ENCODE results near the gene KATNB1.

KATNB1 gene

DNA sequence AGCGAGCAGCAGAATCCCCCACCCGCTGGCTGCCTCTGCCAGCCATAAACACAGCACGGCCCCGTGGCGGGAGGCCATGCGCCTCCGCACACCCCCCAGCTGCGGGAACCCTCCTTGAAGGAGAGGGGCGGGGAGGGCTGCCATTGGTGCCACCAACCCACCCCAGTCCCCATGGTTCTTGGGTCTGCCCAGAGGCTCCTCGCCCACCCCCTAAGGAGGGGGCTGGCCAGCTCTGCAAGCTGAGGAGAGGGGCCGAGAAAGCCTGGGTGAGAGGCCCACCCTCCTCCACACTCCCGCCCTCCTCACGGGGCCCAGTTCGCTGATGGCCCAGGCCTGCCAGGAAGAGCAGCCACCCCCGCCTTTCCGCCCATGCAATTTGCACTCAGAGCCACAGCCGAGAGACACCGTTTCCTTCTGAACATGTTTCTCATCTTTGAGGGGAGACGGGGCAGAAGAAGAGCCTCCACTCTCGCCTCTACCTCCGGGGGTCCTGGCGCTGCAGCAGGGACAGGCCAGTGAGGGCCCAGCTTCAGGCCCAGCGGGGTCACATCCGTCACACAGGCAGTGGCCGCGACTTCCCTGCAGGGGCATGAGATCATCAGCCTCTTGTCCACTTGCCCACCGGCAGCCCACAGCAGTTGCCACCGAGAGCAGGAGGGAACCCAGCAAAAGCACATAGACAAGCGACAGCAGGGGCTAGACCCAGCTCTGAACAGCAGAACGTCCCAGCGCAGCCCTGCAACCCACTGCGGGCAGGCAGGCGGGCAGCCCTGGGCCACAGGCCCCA lies 23.0 kb downstream of the KATNB1 start:
- no peak for DNase-seq

DNA sequence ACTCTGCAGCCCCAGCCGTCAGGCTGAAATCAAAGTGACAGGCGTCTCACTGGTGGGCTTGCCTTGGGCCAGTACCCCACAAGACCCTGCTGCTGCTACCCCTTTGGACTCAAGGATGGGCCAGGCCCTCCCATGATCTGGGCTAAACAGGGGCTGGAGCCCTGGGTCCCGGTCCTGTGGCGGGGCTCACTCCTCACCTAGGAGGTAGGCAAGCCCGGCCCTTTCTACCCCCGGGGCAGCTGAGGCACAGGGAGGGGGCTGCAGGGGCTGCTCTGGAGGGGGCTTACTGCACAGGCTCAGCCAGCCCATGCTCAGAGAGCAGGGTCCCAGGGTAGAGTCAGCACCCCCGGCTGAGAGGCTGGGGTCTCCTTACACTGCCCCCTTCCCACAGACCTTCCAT lies 23.6 kb downstream of the KATNB1 start:
- DNase-seq: no peak

DNA sequence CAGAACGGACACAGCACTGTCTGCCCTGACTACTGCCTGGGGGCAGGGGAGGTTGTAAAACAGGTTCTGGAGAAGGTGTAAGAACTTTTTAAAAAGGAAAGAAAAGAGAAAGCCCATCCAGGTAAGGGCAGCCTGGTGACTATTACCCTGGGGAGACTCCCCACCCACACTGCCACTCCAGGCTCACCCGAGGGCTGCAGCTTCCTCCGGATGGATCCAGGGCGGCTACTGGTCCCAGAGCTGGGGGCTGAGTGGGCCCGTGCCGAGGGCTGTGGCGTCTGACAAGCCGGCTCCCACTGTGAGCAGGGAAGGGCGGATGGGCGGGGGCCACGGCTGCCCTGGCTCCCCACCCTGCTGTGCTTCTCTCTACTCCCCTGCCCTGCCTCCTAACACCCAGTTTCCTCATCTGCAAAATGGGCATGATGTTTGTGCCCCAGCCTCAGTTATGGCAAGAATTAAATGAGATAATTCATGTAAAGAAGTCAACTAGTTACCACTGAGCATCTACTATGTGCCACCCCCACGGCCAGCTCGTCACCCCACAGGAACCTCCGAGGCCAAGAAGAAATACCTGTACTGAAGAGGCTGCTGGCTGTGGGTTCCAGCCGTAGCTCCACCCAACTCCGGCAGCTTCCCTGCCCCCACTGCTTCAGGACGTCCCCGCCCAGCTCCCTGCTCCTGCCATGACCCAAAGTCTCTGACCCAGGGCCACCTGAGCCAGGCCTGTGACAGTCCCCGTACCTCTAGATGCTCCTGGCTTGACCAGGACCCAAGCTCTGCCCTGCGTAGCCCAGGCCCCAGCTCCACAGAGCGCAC lies 24.2 kb downstream of the KATNB1 start:
- DNase-seq: no peak

DNA sequence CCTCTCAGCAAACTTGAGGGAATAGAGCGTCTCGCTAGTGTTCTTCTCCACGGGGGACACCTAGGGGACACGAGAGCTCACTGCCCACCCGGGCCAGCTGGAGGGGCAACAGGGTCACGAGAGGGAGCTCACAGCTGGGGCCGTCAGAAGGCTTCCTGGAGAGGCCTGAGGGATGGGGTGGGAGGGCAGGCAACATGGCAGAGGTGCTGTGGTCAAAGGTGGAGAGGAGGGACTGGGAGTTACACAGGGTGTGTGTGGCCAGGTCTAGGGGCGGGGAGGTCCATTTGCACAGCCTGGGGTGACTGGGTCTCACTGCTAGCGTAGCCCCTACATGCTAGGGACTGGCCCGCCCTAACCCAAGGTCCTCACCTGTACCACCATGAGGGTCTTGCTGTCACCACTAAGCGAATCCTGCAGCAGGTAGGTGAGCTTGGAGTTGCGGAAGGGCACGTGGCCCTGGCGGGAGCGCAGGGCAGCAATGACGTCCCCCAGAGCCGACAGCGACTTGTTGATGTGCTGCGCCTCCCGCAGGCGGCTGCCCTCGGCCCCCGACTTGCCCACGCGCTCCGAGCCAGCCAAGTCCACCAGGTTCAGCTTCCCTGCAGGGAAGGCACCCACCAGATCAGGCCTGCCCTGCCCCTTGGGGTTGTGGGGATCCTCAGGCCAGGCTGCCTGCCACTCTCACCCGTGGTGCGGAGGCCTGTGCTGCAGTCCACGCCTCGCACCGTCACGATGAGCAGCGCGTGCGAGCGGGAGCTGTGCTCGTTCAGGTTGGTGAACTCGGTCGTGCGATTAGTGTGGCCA lies 25.0 kb downstream of the KATNB1 start:
- no peak for DNase-seq

DNA sequence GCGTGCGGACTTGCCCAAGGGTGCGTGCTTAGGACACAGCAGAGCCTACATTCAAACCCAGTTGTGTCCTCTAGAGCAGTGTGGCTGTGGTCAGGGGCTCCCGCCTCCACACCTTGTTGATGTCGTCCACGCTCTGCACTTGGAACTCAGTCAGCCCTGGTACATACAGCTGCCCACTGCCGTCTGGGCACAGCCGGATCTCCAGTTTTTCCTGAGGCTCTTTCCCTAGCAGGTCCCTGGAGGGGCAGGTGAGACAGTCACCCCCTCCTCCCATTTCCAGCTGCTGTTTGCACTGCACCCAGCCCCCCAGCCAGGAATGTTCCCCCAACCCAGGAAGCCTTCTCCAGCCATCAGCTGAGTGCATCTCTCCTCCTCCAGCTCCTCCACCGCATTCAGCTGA lies 25.7 kb downstream of the KATNB1 start:
- no peak for DNase-seq

DNA sequence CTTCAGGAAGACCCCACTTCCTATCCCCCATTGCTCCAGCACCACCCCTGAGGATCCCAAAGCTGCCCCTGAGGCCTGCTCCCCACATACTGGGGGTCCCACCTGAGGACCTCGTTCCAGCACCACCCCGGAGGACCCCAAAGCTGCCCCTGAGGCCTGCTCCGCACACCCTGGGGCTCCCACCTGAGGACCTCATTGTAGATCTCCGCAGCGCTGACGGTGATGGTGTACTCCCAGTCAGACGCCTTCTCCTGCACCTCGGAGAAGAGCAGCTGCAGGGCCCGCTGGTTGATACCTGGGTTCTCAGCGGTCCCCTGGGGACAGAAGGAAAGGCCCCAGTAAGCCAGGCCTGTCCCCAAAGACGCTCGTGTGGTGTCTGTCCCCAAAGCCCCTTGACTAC lies 26.4 kb downstream of the KATNB1 start:
- no peak for DNase-seq

DNA sequence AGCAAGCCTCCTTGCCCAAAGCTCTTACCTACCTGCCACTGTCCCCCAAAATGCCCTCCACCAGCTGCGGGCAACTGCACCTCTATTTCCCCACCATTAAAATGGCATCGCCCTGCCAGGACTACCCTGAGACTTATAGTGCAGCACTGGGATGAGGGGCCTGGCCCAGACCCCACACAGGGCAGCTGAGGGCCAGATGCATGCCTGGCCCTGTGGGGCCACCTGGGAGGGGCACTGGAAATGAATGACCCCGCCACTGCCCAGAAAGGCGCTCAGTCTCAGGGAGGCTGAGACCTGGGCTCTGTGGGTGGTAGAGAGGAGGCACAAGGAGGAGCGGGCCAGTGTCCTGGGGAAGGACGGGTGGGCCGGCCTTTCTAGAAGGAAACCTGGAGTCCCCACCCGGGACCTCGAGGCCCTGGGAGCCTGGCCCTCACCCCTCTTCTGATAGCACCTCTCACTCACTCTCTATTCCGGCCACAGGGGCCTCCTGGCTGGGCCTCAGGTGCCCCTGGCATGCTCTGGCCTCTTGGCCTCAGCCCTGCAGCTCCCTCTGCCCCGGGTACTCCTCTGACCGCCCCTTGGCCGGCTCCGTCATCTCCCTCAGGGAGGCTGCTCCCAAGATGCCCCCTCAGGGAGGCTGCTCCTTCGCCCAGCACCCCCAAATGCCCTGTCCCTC lies 26.9 kb downstream of the KATNB1 start:
- DNase-seq: no peak

DNA sequence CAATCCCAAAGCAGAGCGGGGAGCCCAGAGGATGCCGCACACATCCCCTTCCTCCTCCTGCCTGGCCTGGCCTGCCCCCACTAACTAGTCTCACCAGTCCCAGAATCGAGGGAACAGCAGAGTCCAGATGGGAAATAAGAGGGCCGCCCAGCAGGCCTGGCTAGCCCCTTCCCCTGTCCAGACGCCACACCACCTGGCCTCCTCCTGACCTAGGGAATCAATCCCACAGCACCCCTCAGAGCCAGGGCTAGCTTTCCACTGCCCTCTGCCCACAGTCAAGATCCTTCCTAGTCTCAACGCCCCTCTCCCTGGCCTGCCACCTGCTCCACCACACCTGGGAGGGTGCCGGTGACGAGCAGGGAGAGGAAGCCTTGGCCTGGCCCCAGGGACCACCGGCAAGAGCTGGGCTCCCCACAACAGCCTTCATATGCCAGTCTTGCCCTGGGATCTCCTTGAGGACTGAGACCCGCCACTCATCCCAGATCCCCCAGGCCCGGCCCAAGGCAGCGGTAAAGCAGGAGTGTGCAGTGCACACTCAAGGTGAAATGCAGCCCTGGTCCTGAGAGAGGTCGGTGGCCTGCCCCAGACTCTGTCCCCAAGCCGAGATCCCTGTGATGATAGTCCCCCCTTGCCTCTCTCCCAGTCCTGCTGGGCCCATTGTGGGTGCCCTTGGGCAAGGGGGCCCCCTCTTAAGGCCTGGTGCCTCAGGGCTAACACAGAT lies 27.9 kb downstream of the KATNB1 start:
- DNase-seq: peak; percentile 13

DNA sequence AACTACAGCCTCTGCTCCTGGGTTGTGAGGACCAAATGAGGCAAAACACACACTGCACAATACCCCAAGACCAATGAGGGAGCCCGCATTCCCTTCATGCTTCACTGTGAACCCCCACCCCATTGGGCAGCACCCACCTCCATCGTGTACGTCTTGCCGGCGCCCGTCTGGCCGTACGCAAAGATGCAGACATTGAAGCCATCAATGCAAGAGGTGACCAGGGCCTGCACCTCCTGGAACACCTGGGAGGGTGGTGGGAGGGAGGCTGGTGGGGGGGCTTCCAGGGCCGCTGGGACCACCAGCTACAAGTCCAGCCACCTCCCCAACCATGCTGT lies 28.4 kb downstream of the KATNB1 start:
- no peak for DNase-seq

DNA sequence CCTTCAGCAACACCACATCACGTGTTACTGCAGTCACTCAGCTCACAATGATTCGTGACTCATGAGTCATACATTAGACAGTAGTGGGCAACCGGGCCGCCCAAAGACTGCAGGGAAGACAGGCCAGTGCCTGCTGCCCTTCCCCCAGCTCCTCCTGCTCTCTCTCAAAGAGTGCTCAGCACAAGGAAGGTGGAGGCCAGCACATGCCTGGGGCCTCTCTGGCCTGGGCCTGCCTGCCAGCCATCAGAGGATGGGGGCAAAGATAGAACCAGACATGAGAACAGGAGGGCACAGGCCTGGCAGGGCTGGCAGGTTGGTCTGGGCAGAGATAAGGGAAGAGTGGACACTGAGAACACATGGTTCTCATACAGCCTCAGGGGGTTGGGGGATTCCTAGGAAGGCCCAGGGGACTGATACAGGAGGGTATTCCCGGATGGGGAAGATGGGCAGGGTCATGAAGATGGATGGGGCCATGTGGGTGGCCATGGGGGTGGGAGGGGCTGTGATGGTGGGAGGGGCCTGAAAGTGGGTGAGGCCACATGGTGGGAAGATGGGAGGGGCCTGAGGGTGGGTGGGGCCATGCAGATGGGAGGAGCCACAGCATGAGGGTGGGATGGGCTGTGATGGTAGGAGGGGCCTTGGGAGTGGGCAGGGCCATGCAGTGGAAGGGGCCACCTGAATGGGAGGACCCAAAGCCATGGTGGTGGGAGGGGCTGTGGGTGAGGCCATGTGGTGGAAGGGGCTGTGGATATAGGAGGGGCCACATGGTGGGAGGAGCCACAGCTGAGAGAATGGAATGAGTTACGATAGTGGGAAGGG lies 29.0 kb downstream of the KATNB1 start:
- no peak for DNase-seq

DNA sequence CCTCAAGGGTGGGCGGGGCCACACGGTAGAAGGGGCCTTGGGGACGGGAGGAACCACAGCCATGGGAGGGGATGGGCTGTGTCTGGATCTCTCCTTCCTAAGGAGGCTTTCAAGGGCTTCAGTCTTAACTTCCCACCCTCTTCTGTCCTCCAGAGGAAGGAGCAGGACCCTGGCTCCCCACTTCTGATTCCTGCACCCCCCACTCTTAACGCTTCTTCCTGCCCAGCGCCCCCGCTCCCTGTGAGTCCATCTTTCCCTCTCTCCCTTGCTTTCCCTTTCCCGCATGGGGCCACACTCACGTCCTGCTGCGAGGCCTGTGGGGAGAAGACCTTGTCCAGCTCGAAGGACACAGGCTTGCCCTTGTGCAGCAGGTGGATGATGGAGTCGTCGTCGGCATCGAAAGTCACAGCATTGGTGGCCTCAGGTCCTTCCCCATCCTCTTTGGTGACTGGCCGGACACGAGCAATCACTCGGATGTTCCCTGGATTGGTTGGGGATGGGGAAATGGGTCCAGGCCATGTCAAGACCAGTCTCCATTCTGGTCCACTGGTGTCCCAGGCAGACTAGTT lies 29.7 kb downstream of the KATNB1 start:
- no peak for DNase-seq

DNA sequence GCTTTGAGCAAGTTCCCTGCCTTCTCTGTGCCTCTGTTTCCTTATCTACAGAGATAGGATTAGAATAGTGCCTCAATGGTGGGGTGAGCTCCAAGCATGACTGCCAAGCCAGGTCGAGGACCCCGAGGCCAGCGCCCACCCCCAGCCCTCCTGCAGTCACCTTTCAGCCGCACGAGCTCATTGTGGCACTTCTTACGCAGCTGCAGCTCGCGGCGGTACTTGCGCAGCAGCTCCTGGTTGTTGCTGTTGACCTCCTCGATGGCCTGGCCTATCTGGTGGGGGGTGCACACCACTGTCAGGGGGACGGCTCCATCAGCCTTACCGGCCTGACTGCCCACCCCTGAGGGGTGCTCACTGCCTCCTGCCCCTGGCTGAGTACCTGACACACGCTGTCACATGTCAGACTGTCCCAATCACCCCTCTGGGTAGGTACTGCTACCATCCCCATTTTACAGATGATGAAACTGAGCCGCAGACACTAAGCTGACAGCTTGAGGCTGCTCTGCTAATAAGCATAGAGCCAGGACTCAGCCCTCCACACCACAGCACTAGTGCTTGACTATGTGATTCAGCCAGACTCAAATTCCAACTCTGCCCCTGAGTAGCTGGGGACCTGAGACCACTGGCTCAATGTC lies 31.3 kb downstream of the KATNB1 start:
- DNase-seq: no peak

DNA sequence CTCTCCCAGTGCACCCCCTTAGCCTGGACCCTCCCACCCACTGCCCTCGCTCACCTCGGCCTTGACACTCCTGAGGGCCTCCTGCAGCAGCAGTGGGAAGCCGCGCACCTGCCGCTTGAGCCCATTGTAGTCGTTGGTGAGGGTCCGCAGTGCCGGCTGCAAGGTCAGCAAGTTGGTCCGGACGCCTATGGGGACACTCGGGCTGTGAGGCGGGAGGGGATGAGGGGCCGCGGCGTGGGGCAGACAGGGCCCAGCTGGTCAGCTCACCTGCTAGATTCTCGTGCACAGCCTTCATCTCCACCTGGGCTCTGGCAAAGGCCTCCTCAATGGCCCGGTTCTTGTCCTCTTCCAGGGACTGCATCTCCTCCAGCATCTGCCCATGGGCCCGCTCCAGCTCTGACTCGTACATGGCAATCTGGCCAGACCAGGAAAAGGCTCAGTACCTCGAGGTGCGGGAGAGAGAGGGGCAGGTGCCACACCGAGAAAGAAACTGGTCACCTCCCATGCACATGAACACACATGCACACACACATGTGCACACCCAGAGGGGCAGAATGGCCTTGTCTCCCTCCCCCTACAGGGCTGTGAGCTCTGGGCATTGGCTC lies 34.1 kb downstream of the KATNB1 start:
- no peak for DNase-seq

DNA sequence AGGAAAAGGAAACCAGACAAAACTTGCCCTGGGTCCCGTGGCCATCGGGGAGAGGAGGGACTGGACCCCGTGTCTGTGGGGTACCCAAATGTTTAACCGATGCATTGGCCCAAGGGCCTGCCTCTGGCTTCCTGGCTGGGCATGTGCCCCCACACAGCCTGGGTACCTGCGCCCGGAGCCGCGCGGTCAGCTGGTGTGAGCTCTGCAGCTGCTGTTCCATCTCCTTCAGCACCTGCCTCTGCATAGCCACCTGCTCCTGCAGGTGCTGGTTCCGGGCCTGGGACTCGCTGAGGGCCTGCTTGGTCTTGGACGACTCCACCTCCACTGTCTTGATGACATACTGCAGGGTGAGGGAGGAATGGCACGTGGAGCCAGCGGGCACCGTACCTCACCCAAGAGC lies 34.8 kb downstream of the KATNB1 start:
- DNase-seq: no peak

DNA sequence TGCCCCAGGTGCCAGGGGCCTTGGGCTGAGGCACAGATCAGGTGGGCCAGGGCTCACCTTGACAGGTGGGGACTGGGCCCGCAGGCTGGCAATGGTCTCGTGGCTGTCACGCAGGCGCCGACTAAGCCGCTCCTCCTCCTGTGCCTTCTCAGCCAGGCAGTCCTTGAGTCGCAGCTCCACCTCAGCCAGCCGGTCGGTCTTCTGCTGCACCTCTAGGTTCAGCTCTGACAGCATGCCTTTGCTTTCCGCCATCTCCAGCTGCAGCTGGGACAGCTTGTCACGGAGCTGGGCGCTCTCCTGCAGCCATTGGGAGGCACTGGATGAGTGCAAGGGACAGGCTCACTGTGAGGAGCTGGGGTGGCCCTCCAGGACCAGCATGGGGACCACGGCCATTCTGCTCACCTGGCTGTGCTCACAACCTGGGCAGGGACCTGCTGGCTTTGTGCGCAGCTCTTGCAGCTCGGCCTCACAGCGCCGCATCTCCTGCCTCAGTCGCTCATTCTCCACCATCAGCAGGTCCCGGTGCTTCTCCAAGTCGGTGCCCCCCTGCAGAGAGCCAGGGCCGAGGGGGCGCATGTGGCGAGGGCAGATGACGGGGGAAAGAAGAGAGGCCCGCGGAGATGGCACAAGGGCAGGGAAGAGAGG lies 35.7 kb downstream of the KATNB1 start:
- DNase-seq: no peak

DNA sequence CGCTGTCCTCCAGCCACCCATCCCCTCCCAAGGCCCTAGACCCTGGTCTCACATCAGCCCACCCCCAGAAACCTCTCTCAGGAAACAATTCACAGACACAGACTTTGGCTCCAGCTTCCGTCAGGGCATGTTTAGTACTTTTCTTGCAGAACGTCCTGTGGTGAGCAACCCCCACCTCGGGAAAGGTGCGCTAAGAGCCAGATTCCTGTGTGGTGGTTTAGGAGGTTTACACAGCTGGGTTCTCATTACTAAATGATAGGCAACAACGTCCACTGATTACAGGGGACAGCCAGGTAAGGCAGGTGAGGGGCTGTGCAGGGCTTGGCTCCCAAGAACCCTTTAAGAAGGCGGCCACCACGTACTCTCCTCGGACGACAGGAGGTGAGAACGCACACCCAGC lies 37.4 kb downstream of the KATNB1 start:
- DNase-seq: no peak

DNA sequence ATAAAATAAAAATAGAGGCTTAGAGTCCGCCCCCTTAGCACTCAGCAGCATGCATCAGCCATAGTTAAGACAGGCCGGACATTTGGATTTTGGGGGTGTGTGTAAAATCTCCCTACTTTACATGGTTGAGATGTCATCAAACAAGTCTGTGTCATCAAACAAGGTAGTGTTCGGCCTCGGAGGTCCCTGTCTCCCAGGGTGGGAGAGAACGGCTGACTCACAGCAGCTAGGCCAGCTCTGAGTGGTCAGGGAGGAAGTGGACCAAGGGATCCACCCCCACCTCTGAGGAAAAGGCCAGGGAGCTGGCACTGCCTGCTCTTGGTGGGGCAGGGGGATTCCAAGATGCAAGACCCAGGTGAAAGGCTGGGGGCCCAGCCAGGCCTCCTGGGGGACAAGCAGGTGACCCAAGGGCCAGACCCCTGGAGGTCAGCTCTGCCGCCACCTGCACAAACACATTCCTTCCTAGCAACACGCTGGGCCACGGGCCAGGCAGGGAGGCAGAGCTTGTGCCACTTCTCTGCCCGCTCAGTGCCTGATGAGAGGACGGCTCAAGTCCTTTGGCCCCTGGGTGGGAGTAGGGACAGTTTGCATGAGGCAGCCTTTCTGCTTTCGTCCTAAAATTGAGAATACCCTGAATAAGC lies 38.2 kb downstream of the KATNB1 start:
- DNase-seq: no peak

DNA sequence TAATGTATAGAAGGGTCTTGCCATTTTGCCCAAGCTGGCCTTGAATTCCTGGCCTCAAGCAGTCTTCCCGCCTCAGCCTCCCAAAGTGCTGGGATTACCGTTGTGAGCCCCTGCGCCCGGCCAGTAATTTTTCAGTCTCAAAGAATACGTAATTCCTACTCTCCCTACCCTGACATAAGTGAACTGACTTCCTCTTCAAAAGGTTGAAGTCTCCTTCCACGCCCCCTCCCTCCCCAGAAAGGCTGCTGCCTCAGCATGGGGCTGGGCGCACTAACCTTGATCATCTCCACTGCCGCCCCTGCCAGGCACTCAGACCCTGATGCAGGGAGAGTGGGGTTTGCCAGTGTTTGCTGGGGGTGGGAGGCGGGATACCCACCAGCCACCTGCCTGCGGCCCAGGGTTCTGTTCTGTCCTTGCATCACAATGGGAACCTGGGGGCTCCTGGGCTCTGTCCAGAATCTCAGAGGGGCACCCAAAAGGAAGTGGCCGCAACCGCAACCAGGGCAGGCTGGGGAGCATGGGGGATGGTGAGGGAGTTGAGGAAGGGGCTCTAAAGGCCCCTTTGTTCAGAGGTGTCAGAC lies 39.2 kb downstream of the KATNB1 start:
- no peak for DNase-seq

Data from NCI-H2171 treated with DMSO at 0.1 percent for 48 hours (cell line).